GM12878 (cell line): Measurements from ENCODE around the gene CDC7. TPM values are rescaled to one million over a fixed set of nuclear protein-coding genes. Genes with fewer than 3 reads are reported as not detected.

Experiments used
- ATAC-seq: fragments of 200-7000 bp; cut with Tn5 transposase; 3 replicates; pipeline ENCODE4 v1.9.1; 2020; ENCODE audit warnings: mild to moderate bottlenecking, moderate library complexity
- BruUV-seq: library from RNA; stranded (reverse); fragments of 400-500 nt; replicated peaks from 2 replicates; lab custom pipeline; 2021; lab: Mats Ljungman, UMichigan
- CTCF ChIA-PET: fragments of 300-600 bp; sonication (Branson Sonifier 250); formaldehyde crosslinking; extraction: SDS; loops from one replicate; lab custom pipeline; 2021; ENCODE audit warnings: inconsistent platforms; lab: Yijun Ruan, JAX
- POLR2A ChIA-PET: fragments of 350-600 bp; formaldehyde crosslinking; extraction: SDS; loops from one replicate; lab custom pipeline; 2021; ENCODE audit warnings: inconsistent platforms; lab: Charles Lee
- RAD21 ChIA-PET: fragments of 300-600 bp; sonication (Branson Sonifier 250); formaldehyde crosslinking; loops from one replicate; lab custom pipeline; 2023; ENCODE audit warnings: antibody characterized with exemption; ENCODE audit not compliant: unreplicated experiment; lab: Charles Lee
- SMC1A ChIA-PET: fragments of 300-600 bp; sonication (Branson Sonifier 250); formaldehyde crosslinking; loops from one replicate; lab custom pipeline; 2023; ENCODE audit not compliant: unreplicated experiment, uncharacterized antibody; lab: Charles Lee
- DNase-seq: peaks from one replicate; pipeline ENCODE4 v3.0.0-alpha.2; 2011; ENCODE audit warnings: low read depth, low spot score
- FAIRE-seq: peaks from 3 replicates; lab custom pipeline; 2011; peaks lifted over from hg19 to GRCh38; lab: Jason Lieb, UNC
- H2AFZ ChIP-seq: 2 replicates; pipeline ENCODE4 v1.6.0; 2011; ENCODE audit warnings: low read depth, low read length, control low read depth; ENCODE audit not compliant: control insufficient read depth
- H3K27ac ChIP-seq: 2 replicates; pipeline ENCODE4 v1.5.1; 2011; ENCODE audit warnings: control low read depth; ENCODE audit not compliant: control insufficient read depth, insufficient read depth
- H3K27me3 ChIP-seq, 2 experiments: replicated peaks in 1 of 2; 2 replicates each; pipeline versions ENCODE4 v1.6.0 to v1.6.1; 2011; ENCODE audit warnings: low read length in 1 of 2; ENCODE audit not compliant: control insufficient read depth in 2 of 2, insufficient read depth in 2 of 2
- H3K36me3 ChIP-seq, 2 experiments: 2 replicates each; pipeline ENCODE4 v1.5.1; 2011; ENCODE audit warnings: low read length in 1 of 2; ENCODE audit not compliant: control insufficient read depth in 2 of 2, insufficient read depth in 2 of 2
- H3K4me1 ChIP-seq: 2 replicates; pipeline ENCODE4 v1.6.1; 2011; ENCODE audit warnings: mild to moderate bottlenecking, low read length, moderate library complexity, mixed read lengths; ENCODE audit not compliant: control insufficient read depth, insufficient read depth
- H3K4me2 ChIP-seq: 2 replicates; pipeline ENCODE4 v1.6.0; 2011; ENCODE audit warnings: control low read depth; ENCODE audit not compliant: control insufficient read depth, insufficient read depth
- H3K4me3 ChIP-seq: fragments of 200-600 bp; sonication (generic); 2 replicates; pipeline ENCODE4 v1.5.1; 2016
- H3K79me2 ChIP-seq: 2 replicates; pipeline ENCODE4 v1.6.0; 2011; ENCODE audit warnings: low read length; ENCODE audit not compliant: control insufficient read depth, insufficient read depth
- H3K9ac ChIP-seq: 2 replicates; pipeline ENCODE4 v1.8.0; 2011; ENCODE audit warnings: low read length, control low read depth, mixed read lengths; ENCODE audit not compliant: control insufficient read depth, insufficient read depth
- H3K9me3 ChIP-seq: replicated peaks from 3 replicates; pipeline ENCODE4 v1.5.1; 2011; ENCODE audit warnings: mild to moderate bottlenecking, low read length; ENCODE audit not compliant: control insufficient read depth, insufficient read depth
- H4K20me1 ChIP-seq: 2 replicates; pipeline ENCODE4 v1.6.0; 2011; ENCODE audit not compliant: control insufficient read depth, insufficient read depth
- ATF7 ChIP-seq: fragments of 450-650 bp; IDR thresholded peaks from 2 replicates; pipeline ENCODE4 v1.6.1; 2016; ENCODE audit warnings: low read depth, mild to moderate bottlenecking
- BCL11A ChIP-seq: IDR thresholded peaks from 2 replicates; pipeline ENCODE4 v1.6.1; 2011; ENCODE audit warnings: low read depth, low read length
- CHD4 ChIP-seq: fragments of 200-600 bp; sonication (generic); IDR thresholded peaks from 2 replicates; pipeline ENCODE4 v1.6.1; 2016; ENCODE audit warnings: mild to moderate bottlenecking
- HDAC2 ChIP-seq: fragments of 200-600 bp; sonication (generic); IDR thresholded peaks from 2 replicates; pipeline ENCODE4 v1.6.1; 2017
- IKZF1 ChIP-seq: fragments of 450-650 bp; conservative IDR thresholded peaks from 2 replicates; pipeline ENCODE4 v1.6.1; 2017; ENCODE audit warnings: antibody characterized with exemption, mild to moderate bottlenecking
- POLR2AphosphoS5 ChIP-seq: IDR thresholded peaks from 2 replicates; pipeline ENCODE4 v1.6.1; 2011; ENCODE audit warnings: mild to moderate bottlenecking, low read length, inconsistent platforms
- TCF3 ChIP-seq: IDR thresholded peaks from 2 replicates; pipeline ENCODE4 v1.6.1; 2012; ENCODE audit warnings: low read depth, mild to moderate bottlenecking, low read length, borderline replicate concordance; ENCODE audit not compliant: insufficient read depth
- TCF7 ChIP-seq: IDR thresholded peaks from 2 replicates; pipeline ENCODE4 v1.6.1; 2014; ENCODE audit warnings: antibody characterized with exemption, borderline replicate concordance
- YY1 ChIP-seq: IDR thresholded peaks from 2 replicates; pipeline ENCODE4 v1.6.1; 2011; ENCODE audit warnings: low read depth, mild to moderate bottlenecking, low read length
- ZNF207 ChIP-seq: fragments of 450-650 bp; IDR thresholded peaks from 2 replicates; pipeline ENCODE4 v1.6.1; 2014; ENCODE audit warnings: antibody characterized with exemption, mild to moderate bottlenecking, borderline replicate concordance
- ZNF274 ChIP-seq: IDR thresholded peaks from one replicate; pipeline ENCODE4 v1.8.0; 2011; ENCODE audit not compliant: insufficient read length, insufficient read depth
- WGBS: methylation state at CpG from one replicate; pipeline ENCODE4 v1.1.6; 2016; ENCODE audit warnings: low lambda C conversion rate; ENCODE audit not compliant: insufficient replicate concordance, insufficient coverage; ENCODE audit errors: missing lambda C conversion rate; 5-methylcytosine and 5-hydroxymethylcytosine counted together
- in situ Hi-C: fragments of 300-500 bp; cut with MboI; formaldehyde crosslinking; loops from 9 replicates; pipeline ENCODE4 v1.14.3; 2018; ENCODE audit warnings: mixed read lengths
- intact Hi-C: fragments of 100-400 bp; cut with micrococcal nuclease; formaldehyde crosslinking; loops from one replicate; pipeline ENCODE4 v1.14.2; 2022; ENCODE audit not compliant: unreplicated experiment
- polyA plus RNA-seq, 11 experiments: library from polyadenylated mRNA; depleted of rRNA in 4 of 11; unstranded in 6 of 11; stranded (reverse) in 5 of 11; fragments of >200 nt; fragmentation: Nextera tagmentation in 4 of 11; fragmentation: Illumina TruSeq in 1 of 11; extraction: Ambion mirVana in 4 of 11; extraction: Trizol in 1 of 11; gene quantifications; 1 replicate in 1 of 11; 2 replicates in 10 of 11; pipeline versions ENCODE4 v1.2.1 to v1.2.3, GENCODE V29; 2011 to 2016; ENCODE audit warnings: inconsistent platforms in 2 of 11, missing spikeins in 2 of 11, low read depth in 1 of 11
- total RNA-seq, 4 experiments: library from RNA; depleted of rRNA in 3 of 4; stranded (reverse); fragments of >200 nt in 3 of 4; fragmentation: Illumina TruSeq in 1 of 4; extraction: Trizol in 1 of 4; gene quantifications; 2 replicates each; pipeline versions ENCODE4 v1.2.1 to v1.2.3, GENCODE V29; 2013 to 2021
- TF ChIP-seq, protein P1 (sequence below): fragments of 450-650 bp; IDR thresholded peaks from 2 replicates; pipeline ENCODE4 v1.6.1; 2016; ENCODE audit warnings: mild to moderate bottlenecking
- TF ChIP-seq, protein P2 (sequence below): IDR thresholded peaks from 2 replicates; pipeline ENCODE4 v1.6.1; 2012; ENCODE audit warnings: low read depth, low read length, improper control_type of control experiment
- TF ChIP-seq, protein P3 (sequence below): IDR thresholded peaks from 2 replicates; pipeline ENCODE4 v1.6.1; 2012; ENCODE audit warnings: improper control_type of control experiment, low read depth, low read length; ENCODE audit not compliant: insufficient replicate concordance

CDC7 gene
- total and polyA plus RNA-seq, 10 of the 15 experiments (the other 5 are each of a cell fraction or from before 2014, with no cell fraction given): 14.9 to 37.8 (median 26.0) TPM

DNA sequence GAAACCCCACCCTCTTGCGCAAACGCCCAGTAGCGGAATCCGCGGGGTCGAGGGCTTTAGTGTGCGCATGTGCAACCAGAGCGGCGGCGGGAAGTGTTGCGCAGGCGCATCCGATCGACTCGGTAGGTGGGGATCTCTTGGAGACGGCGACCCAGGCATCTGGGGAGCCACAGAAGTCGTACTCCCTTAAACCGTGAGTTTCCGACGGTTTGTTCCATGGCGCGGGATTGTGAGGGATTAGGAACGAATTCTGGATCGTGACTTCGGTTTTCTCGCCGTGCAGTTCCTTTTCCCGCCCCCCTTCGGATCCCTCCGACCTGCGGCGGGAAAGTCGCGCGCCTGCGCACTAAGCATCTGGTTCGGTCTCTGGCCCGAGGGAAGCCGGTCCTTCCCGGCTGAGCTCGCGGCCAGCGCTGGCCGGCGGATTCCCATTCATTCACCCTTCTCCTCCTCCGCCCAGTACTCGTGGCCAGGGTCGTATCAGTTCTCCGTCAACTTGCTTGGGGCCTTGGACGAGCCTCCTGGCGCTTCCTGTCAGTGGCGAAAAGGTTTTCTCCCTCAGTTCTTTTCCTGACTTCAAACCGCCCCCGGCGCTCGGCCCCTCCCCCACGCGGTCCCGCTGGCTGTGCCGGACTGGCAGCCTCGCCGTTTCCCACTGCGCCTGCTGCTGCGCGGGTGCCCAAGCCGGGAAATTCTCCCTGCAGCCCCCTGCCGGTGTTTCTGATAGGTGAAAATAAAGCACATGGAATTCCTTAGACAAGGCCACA lies at the start of gene CDC7 (continued):
- TF ChIP-seq TCF3: 0 out of 2 replicates have a peak, but pooled peaks have one; percentile 17
- TF ChIP-seq CHD4: no peak
- peak; percentile 91 for TF ChIP-seq ATF7
- peak; percentile 23; the same call in 1 of the 2 replicates for TF ChIP-seq YY1
- peak; percentile 99 for TF ChIP-seq IKZF1
- no peak for TF ChIP-seq TCF7
- peak; percentile 54; the same call in 1 of the 2 replicates for TF ChIP-seq POLR2AphosphoS5
- TF ChIP-seq, protein P1, sequence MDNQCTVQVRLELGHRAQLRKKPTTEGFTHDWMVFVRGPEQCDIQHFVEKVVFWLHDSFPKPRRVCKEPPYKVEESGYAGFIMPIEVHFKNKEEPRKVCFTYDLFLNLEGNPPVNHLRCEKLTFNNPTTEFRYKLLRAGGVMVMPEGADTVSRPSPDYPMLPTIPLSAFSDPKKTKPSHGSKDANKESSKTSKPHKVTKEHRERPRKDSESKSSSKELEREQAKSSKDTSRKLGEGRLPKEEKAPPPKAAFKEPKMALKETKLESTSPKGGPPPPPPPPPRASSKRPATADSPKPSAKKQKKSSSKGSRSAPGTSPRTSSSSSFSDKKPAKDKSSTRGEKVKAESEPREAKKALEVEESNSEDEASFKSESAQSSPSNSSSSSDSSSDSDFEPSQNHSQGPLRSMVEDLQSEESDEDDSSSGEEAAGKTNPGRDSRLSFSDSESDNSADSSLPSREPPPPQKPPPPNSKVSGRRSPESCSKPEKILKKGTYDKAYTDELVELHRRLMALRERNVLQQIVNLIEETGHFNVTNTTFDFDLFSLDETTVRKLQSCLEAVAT: peak; percentile 33; the same call in 1 of the 2 replicates
- TF ChIP-seq BCL11A: no peak
- TF ChIP-seq, protein P2, sequence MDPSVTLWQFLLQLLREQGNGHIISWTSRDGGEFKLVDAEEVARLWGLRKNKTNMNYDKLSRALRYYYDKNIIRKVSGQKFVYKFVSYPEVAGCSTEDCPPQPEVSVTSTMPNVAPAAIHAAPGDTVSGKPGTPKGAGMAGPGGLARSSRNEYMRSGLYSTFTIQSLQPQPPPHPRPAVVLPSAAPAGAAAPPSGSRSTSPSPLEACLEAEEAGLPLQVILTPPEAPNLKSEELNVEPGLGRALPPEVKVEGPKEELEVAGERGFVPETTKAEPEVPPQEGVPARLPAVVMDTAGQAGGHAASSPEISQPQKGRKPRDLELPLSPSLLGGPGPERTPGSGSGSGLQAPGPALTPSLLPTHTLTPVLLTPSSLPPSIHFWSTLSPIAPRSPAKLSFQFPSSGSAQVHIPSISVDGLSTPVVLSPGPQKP: no peak
- no peak for TF ChIP-seq ZNF274

DNA sequence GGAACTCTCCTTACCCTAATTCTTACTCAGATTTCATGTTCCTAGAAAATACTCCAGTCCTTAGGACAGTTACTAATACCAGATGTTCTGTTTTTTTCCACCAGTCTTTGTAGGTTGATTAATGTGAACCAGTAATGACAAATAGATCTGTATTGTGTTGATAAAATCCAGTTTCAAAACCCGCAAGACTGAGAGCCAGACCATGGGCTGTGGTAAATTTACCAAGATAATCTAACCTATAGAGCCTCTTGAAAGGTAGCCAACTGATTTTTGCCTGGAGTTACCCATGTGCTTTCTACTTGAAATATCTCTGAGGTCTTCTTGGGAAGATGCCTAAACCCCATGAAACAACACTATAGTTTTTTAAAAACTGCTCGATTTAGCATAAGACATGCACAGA lies 46.5 kb upstream of the CDC7 start:
- in situ Hi-C loops (no loop called here), intact Hi-C loops (no loop called here)
- ChIA-PET SMC1A (no interaction called here), POLR2A (no interaction called here), RAD21 (no interaction called here), CTCF (no interaction called here)
- H3K4me3 ChIP-seq: no peak overlapping the region
- FAIRE-seq (no peak), DNase-seq (no peak), ATAC-seq (no peak)
- H3K4me1 ChIP-seq: no peaks in the 10 kb centered on the region
- H3K27me3 ChIP-seq: no peaks in the 10 kb centered on the region
- H4K20me1 ChIP-seq: no peaks in the 10 kb centered on the region
- no peaks in the 10 kb centered on the region for H3K9me3 ChIP-seq
- no peak overlapping the region for H3K4me2 ChIP-seq
- no peak overlapping the region for H2AFZ ChIP-seq
- no peaks in the 10 kb centered on the region for H3K79me2 ChIP-seq
- no TSS peak for BruUV-seq
- no peaks in the 10 kb centered on the region for H3K36me3 ChIP-seq
- no peak overlapping the region for H3K27ac ChIP-seq
- WGBS: 0% methylated on average over 2 of the region's 2 CpGs
- H3K9ac ChIP-seq: no peak overlapping the region
- TF ChIP-seq, protein P3, sequence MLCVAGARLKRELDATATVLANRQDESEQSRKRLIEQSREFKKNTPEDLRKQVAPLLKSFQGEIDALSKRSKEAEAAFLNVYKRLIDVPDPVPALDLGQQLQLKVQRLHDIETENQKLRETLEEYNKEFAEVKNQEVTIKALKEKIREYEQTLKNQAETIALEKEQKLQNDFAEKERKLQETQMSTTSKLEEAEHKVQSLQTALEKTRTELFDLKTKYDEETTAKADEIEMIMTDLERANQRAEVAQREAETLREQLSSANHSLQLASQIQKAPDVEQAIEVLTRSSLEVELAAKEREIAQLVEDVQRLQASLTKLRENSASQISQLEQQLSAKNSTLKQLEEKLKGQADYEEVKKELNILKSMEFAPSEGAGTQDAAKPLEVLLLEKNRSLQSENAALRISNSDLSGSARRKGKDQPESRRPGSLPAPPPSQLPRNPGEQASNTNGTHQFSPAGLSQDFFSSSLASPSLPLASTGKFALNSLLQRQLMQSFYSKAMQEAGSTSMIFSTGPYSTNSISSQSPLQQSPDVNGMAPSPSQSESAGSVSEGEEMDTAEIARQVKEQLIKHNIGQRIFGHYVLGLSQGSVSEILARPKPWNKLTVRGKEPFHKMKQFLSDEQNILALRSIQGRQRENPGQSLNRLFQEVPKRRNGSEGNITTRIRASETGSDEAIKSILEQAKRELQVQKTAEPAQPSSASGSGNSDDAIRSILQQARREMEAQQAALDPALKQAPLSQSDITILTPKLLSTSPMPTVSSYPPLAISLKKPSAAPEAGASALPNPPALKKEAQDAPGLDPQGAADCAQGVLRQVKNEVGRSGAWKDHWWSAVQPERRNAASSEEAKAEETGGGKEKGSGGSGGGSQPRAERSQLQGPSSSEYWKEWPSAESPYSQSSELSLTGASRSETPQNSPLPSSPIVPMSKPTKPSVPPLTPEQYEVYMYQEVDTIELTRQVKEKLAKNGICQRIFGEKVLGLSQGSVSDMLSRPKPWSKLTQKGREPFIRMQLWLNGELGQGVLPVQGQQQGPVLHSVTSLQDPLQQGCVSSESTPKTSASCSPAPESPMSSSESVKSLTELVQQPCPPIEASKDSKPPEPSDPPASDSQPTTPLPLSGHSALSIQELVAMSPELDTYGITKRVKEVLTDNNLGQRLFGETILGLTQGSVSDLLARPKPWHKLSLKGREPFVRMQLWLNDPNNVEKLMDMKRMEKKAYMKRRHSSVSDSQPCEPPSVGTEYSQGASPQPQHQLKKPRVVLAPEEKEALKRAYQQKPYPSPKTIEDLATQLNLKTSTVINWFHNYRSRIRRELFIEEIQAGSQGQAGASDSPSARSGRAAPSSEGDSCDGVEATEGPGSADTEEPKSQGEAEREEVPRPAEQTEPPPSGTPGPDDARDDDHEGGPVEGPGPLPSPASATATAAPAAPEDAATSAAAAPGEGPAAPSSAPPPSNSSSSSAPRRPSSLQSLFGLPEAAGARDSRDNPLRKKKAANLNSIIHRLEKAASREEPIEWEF: no peak
- TF ChIP-seq ZNF207: no peak
- no peak for TF ChIP-seq HDAC2
- no peak for TF ChIP-seq BCL11A
